ENCODE data around the gene OR2G2. TPM values are rescaled to one million over a fixed set of nuclear protein-coding genes. Genes with fewer than 3 reads are reported as not detected.
A peak's percentile ranks its signal among the peaks of the same experiment; 100 is the strongest.

The OR2G2 gene
- total RNA-seq, 3 donors from 2014 or later = not detected

GRCh38 chr1:247613405-247613804, 25.2 kb downstream of the OR2G2 start:
- ATAC-seq = peak; percentile 54
- Histone ChIP-seq H3K4me1 (ENCODE audit: low read depth) (no peaks in the 10 kb centered on the region), H3K4me3 (no peak overlapping the region), H3K9me3 (no peaks in the 10 kb centered on the region), H3K36me3 (ENCODE audit: low read depth) (no peaks in the 10 kb centered on the region)
- no peak for DNase-seq
- intact Hi-C loops (cut with DNase I, micrococcal nuclease) = no loop called here
- TF ChIP-seq CTCF (IDR thresholded peaks at IDR 0.05) = no peak

DNA sequence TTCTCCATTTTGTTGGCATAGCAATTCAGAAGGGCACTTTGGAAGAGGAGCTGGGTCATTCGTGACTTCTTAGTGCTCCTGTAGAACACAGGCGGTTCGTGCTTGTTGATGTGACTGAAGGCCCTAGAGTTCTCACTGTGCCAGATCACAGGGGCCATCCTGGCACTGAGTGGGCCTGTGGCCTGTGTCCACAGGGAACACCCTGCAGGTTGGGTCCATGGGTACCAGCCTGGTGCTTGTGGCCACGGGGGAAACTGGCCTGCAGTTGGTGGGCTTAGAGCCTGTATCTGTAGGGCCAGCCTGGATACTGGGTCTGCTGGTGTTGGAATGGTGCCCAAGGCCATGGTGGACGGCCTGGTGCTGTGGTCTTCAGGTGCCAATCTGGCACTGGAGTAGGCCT, 26.5 kb downstream of the OR2G2 start:
- DNase-seq = no peak
- no peak for TF ChIP-seq CTCF (IDR thresholded peaks at IDR 0.05)
- no peaks in the 10 kb centered on the region for H3K4me1 ChIP-seq (ENCODE audit: low read depth)
- no peaks in the 10 kb centered on the region for H3K36me3 ChIP-seq (ENCODE audit: low read depth)
- H3K4me3 ChIP-seq = no peak overlapping the region
- intact Hi-C loops (cut with DNase I, micrococcal nuclease) = no loop called here
- no peaks in the 10 kb centered on the region for H3K9me3 ChIP-seq
- no peak for ATAC-seq

DNA sequence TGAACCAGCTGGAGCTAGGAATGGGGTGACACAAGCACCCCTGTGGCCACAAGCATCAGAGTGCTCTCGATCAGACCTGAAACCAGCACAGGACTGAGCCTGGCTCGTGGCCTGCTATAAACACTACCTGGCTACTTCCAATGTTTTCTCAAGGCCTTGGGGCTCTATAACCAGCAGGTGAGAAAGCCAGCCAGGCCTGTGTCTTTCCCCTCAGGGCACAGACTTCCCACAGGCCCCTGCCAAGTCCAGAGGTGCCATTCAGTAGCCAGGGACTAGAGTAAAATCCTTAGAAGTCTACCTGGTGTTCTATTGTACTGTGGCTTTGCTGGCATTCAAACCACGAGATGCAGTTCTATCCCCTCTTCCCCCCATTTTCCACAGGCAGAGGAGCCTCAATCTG, 39.8 kb downstream of the OR2G2 start:
- Histone ChIP-seq H3K4me1 (ENCODE audit: low read depth) (no peaks in the 10 kb centered on the region), H3K9me3 (no peaks in the 10 kb centered on the region), H3K4me3 (no peak overlapping the region), H3K36me3 (ENCODE audit: low read depth) (no peaks in the 10 kb centered on the region)
- intact Hi-C loops (cut with DNase I, micrococcal nuclease) = no loop called here
- ATAC-seq (no peak), DNase-seq (no peak)
- TF ChIP-seq CTCF (IDR thresholded peaks at IDR 0.05) = no peak

- H3K9me3 ChIP-seq = no peaks in the 10 kb centered on the region
- no peak for DNase-seq
- intact Hi-C loops (cut with DNase I, micrococcal nuclease) = no loop called here
- H3K4me1 ChIP-seq (ENCODE audit: low read depth) = no peaks in the 10 kb centered on the region
- ATAC-seq = no peak
- no peaks in the 10 kb centered on the region for H3K36me3 ChIP-seq (ENCODE audit: low read depth)
- no peak for TF ChIP-seq CTCF (IDR thresholded peaks at IDR 0.05)
- H3K4me3 ChIP-seq = no peak overlapping the region
These were observed 49.9 kb downstream of the OR2G2 start for GRCh38 chr1:247638011-247638410.

DNA sequence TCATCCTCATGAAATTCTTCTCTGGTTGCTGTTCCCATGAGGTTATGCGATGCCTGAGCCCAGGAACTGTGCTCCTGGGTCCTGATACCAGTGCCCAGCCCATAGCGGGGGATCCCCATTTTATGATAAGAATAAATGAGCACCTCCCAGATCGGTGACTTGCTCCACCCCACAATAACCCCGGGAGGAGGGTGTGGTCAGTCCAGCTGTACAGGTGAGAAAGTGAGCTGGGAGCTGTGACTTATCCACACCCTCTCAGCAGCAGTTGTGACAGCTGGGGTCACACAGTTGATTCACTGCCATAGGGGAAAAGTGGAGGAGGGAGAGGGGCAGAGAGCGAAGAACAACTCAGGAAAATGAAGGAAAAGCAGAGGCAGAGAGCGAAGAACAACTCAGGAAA, 50.6 kb downstream of the OR2G2 start:
- Histone ChIP-seq H3K9me3 (no peaks in the 10 kb centered on the region), H3K36me3 (ENCODE audit: low read depth) (no peaks in the 10 kb centered on the region), H3K4me3 (no peak overlapping the region), H3K4me1 (ENCODE audit: low read depth) (no peaks in the 10 kb centered on the region)
- peak; percentile 88 for ATAC-seq
- intact Hi-C loops (cut with DNase I, micrococcal nuclease) = no loop called here
- DNase-seq = peak; percentile 64 to 74 (median 74)
- TF ChIP-seq CTCF (IDR thresholded peaks at IDR 0.05) = no peak

Other genes starting within 250 kb of the OR2G2 start
- 1 to 10 TPM in 1 of 3 donors, under 1 TPM in 2; 0.55 to 1.5 (median 0.89) TPM for gene NLRP3, start 172.2 kb upstream of the OR2G2 start, total RNA-seq
- gene OR2B11, start 130.3 kb upstream of the OR2G2 start, total RNA-seq = not detected
- not detected for gene OR2C3, start 51.9 kb upstream of the OR2G2 start, total RNA-seq
- 1 to 10 TPM in 1 of 3 donors, under 1 TPM in 2; 0.32 to 1.3 (median 0.89) TPM for gene GCSAML, start 39.2 kb upstream of the OR2G2 start, total RNA-seq
- gene OR2G3, start 17.2 kb downstream of the OR2G2 start, total RNA-seq = not detected
- gene OR13G1, start 91.4 kb downstream of the OR2G2 start, total RNA-seq = not detected
- not detected for gene OR6F1, start 128.3 kb downstream of the OR2G2 start, total RNA-seq
- under 1 TPM in 1 of 3 donors, not detected in 2; 0.32 TPM for gene OR14K1, start 150.3 kb downstream of the OR2G2 start, total RNA-seq
- gene OR14A2, start 159.8 kb downstream of the OR2G2 start, total RNA-seq = not detected
- not detected for gene OR1C1, start 172.2 kb downstream of the OR2G2 start, total RNA-seq
- not detected for gene OR14A16, start 235.8 kb downstream of the OR2G2 start, total RNA-seq